T-helper 22 cell (primary cell): ENCODE measurements around the gene PTPN4.
"Not testable (repeated sequence)": the region's sequence is repeated elsewhere in the genome, so short reads cannot be mapped to it uniquely, and the experiment has no call there.

ENCODE experiments used
- DNase-seq: peaks from one replicate; pipeline ENCODE4 v3.0.0-alpha.2; 2020; ENCODE audit warnings: low read depth

Gene PTPN4

DNA sequence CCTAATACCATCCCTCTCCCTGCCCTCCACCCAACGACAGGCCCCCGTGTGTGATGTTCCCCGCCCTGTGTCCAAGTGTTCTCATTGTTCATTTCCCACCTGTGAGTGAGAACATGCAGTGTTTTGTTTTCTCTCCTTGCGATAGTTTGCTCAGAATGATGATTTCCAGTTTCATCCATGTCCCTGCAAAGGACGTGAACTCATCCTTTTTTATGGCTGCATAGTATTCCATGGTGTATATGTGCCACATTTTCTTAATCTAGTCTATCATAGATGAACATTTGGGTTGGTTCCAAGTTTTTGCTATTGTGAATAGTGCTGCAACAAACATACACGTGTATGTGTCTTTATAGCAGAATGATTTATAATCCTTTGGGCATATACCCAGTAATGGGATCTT is 44.7 kb downstream of the PTPN4 start:
- DNase-seq = not testable (repeated sequence)

DNA sequence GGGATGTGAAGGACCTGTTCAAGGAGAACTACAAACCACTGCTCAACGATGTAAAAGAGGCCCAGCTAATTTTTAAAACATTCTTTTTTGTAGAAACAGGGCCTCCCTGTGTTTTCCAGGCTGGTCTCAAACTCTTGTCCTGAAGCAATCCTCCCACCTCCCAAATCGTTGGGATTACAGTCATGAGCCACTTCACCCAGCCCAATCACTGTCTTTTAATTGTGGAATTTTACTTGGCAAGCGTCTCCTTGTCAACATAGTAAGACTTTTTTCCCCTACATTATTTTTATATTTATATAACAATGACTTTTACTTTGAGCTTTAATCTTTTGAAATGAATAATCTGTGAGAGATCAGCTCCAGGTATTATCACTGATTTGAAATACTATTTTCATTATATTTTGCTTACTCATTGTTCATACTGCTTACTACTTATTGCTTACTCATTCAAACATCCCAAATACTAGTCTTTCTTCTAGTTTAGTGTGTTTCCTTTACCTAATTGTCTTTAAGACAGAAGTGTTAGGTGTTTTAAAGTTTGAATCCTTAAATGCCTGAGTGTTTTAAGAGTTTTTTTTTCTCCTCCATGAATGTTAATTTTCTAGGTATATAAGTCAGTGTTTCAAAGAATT is 48.9 kb downstream of the PTPN4 start:
- DNase-seq = no peak

DNA sequence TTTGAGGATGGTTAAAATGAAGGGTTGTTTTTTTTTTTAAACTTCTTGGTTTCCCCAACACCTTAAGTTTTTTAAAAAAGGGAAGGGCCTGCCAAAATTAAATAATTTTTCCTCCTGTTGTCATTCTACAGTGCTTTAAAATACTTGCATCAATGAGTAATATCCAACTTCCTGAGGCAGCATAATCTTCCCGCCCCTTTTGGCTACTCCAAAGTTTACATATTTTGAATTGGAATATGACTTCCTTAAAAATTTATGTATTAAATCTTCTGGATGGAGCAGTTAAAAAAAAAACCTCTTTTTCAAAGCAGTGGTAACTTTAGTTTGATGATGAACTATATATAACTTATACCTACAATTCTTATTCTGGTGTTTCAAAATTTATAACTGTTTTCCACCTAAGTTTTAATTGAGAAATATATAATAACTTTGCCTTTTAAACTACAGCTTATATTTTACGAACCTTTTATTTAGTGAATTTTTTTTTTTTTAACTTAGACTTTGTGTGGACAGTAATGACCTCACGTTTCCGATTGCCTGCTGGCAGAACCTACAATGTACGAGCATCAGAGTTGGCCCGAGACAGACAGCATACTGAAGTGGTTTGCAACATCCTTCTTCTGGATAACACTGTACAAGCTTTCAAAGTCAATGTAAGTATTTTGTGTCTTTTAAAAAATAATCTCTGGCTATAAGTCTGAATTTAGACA is 49.8 kb downstream of the PTPN4 start:
- DNase-seq = no peak

DNA sequence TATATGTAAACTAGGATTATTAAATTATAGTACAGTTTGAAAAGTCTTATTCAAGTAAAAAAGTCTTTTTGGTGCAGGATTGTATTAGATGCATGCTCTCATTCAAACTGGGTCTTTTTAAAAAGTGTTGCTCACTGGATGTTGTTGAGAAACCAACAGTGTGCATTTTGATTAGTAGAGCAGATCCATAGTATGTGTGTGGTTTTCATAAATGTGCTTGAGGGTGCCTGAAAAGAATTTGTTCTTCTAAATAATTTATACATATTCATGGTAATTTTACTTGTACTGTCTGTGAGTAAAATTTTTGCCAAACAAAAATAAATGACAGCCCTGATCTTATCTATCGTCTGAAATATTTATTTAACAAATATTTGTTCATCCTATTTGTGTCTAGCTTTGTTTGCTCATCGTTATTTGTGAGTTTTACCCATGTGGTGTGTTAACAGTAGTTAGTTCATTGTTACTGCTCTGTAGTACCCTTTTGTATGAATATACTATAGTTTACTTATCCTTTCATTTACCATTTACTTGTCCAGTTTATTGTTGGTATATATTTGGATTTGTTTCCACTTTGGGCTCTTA is 50.4 kb downstream of the PTPN4 start:
- DNase-seq = no peak

DNA sequence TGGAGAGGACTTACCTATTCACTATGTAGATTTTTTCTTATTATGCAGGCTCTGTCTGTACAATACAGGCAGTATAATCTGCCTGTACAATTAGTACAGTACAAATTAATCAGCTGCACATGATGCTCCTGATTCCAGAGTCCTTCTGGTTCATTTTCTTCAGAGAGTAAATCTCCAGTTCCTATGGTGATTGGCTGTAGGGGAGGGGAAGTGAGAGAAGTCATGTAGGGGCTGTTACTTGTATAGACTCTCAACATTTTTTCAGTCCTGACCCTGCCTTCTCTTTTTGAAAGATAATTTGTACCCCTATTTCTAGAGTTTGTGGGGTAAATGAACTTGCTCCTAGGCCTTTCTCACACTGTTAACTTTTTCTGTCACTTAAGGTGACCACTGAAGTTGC is 54.5 kb downstream of the PTPN4 start:
- no peak for DNase-seq

DNA sequence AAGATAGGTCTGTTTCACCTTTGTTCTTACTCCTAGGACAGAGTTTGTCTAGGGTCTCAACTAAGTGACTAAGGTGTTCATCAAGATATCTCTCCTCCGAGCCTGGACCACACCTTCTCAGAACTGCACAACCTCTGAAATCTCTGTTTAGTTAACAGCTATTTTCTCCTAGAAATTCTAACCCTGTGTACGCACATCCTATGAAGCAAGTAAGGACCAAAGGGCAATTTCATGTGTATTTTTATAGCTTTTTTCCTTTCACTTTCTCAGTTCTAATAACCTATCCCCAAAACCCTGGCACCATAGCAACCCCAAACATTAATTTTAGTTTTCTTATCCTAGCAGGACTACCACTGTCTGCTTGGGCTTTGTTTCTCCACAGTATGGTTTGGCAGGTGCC is 59.1 kb downstream of the PTPN4 start:
- no peak for DNase-seq

DNA sequence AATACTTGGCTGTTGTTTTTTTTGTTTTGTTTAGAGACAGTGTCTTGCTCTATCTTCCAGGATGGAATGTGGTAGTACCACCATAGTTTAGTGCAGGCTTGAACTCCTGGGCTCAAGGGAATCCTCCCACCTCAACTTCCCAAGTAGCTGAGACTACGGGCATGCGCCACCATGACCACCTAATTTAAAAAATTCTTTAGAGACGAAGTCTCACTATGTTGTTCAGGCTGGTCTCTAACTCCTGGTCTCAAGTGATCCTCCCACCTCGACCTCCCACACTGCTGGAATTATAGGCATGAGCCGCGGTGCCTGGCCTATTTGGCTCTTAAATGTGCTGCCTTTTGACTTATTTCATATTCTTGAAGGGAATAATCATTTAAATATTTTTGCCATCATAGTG is 60.1 kb downstream of the PTPN4 start:
- no peak for DNase-seq

DNA sequence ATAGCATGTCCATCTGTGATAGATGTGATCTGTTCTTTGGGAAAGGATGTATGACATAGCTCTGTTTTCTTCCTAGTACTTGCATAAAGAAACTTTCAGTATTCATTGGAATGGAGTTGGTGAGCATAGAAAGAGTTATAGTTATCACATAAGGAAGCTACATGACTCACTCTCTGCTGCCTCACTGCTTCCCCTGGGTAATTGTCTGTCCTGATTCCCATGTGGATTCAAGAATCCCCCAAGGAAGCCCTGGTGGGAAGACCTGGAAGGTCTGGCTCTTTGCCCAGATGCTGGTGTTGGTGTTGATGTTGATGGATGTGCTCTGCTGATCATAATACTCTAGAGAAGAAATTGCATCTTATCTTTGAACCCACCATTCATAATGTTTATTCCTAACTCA is 60.6 kb downstream of the PTPN4 start:
- no peak for DNase-seq

DNA sequence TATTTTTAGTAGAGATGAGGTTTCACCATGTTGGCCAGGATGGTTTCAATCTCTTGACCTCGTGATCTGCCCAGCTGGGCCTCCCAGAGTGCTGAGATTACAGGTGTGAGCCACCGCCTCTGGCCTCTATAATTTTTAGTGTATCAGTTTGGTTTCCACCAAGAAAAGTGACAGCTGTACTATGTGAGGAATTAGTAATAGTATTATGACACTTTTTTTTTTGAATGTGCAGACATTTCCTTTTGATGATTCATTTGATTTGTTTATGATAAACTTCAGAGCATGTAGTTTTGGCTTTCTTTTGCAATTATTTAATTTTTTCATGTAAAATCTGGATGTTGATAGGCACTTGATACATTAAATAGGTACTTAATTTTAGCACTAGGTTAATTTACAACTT is 61.5 kb downstream of the PTPN4 start:
- DNase-seq = no peak

DNA sequence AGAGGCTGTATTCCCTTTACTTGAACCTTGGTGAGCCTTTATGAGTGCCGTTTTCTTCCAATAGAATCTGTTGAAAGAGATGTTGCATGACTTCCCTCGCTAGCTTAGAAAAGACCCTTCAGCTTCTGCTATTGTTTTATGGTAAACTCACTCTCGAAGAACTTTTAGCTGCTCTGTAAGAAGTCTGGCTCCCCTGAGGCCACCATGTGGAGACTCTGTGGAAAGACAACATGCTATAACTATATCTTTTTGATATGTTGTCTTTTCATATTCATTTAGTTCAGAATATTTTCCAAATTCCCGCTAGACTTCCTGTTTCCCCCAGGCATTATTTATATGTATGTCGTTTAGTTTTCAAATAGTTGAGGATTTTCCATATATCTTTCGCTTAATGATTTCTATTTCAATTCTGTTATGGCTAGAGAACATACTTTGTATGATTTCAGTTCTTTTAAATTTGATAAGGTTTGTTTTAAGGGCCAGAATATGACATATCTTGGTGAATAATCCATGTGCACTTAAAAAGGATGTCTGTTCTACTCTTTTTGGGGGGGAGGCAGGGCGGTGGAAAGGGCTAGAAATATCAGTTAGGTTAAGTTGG is 64.1 kb downstream of the PTPN4 start:
- DNase-seq = no peak

DNA sequence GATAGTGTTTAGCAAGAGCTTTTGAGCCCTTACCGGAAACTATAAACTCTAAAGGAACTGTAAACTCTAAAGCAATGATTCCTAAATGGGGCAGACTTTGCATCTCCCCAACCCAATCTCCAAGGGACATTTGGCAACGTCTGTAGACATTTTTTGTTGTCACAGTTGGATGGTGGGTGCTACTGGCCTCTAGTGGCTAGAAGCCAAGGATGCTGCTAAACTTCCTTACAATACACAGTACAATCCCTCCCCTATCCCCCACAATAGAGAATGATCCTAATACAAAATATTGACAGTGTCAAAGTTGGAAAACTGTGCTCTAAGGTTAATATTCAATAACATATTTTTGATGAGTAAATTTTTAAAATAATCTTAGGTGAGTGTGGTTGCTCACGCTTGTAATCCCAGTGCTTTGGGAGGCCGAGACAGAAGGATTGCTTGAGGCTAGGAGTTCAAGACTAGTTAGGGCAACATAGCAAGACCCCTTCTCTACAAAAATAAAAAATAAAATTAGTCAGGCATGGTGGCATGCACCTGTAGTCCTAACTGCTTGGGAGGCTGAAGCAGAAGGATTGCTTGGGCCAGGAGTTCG is 66.7 kb downstream of the PTPN4 start:
- no peak for DNase-seq

DNA sequence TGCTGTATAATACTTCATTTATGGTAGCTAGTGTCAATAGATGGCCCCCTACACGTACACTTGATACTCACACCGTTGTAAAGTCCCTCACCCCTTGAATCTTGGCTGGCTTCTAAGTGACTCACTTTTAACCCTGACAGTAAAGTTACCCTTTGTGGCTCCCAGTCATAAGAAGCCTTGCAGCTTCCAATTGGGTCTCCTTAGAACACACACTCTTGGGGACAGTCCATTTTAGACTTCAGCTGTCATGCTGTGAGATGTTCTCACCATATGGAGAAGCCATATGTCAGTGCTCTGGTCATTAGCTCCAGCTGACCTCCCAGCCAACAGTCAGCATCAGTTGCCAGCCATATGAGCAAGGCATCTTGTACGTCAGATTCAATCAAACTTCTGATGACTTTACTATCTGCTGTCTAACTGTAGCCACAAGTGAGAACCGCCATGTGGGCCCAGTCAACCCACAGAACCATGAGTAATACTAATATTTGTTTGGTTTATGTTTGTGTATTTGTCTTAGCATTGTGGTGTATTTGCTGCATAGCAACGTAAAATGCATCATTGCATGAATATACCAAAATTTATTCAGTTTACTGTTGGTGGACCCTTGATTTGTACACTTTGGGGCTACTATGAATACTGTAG is 68.3 kb downstream of the PTPN4 start:
- DNase-seq = no peak

DNA sequence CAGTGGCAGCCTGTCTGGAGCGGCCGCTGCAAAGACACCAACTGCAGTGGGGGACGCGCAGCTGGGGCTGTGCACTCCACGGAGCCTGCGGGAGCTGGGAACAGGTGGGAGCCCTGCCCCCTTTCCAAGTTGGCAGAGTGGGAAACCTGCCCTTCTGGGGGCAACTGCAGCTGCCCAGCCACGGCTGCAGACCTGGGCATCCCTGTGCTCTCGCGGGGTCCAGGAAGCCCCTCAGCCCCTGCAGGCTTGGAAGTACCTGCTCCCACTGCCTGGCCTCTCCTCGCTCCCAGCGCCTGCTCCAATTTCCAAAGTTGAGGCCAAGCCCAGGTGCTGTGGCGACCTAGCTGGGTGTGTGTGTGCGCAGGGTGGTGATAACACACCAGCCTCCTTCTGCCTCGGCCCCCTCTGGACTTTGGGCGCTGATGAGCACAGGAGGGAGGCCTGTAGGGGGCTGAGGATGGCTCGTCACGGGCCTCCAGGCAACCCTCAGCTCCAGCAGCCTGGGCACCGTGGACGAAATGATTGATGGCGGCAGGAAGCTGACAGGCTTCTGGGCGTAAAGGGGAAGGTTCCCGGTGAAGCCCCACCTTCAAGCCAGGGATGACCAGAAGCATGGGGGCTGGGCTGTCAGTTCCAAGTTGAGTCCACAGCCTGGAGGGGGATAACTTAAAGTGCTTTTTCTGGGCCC is 76.9 kb downstream of the PTPN4 start:
- DNase-seq = no peak

DNA sequence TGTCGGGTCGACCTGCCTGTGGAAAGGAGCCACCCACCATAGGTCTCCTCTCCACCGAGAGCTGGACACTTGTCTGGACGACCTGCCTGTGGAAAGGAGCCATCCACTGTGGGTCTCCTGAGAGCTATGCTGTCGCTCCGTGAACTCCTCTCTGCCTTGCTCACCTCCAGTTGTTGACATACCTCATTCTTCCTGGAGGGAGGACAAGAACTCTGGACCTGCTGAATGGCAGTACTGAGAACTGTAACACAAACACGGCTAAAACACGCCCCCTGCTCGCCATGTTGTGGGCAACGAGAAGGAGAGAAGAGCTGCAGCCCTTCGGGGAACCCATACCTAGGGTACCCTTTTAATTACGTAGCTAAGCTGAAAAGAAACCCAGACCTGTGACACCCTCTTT is 77.6 kb downstream of the PTPN4 start:
- DNase-seq = no peak

DNA sequence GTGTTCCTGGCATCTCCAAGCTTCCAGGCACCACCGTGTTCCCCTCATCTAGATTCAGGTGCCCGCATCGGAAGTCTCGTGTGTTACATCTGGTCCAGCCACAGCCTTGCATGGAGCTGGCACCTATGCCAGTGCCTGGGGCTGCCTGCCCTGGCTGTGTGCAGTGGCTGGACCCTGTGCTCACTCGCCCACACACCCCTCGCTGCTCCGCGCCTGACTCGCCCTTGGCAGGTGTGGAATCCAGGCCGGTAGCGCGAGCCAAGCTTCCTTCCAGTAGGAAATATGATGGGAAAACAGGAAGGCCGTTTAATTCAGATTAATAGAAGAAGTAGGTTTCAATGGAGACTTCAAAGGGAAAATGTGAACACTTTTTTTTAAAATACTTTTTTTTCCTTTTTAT is 78.0 kb downstream of the PTPN4 start:
- no peak for DNase-seq

DNA sequence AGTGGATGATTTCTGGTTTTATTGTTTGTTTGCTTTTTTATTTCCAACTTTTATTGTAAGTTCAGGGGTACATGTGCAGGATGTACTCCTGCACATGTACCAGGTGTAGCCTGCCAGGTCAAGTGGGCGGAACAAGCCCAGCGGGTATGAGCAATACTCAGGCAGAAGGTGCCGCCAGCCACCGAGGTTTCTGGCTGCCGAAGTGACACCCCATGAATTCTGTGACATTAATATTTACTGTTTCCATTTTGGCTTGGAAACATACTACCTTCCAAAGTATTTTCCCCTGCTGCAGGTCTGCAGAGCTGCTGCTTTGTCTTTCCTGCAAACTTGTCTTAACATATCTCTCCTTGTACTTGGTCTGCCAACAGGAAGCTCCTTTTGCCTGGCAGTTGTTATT is 78.5 kb downstream of the PTPN4 start:
- DNase-seq = no peak

DNA sequence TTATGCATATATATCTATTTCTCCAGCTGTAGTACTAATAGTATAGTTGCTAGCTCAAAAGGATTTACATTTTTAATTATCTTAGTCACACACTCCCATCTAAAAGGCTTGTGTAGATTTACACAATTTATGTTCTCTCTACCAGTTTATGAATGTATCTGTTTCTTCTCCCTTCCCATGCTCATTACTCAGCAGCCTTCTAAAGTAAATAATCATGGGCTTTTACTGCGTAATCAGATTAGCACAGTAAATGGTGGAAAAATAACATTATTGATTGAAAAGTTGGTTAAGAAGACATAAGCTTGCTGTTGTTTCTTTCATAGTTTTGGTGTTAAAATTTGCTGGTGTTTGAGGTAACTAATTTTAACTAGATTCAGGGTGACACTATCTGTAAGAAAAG is 81.8 kb downstream of the PTPN4 start:
- DNase-seq = no peak

DNA sequence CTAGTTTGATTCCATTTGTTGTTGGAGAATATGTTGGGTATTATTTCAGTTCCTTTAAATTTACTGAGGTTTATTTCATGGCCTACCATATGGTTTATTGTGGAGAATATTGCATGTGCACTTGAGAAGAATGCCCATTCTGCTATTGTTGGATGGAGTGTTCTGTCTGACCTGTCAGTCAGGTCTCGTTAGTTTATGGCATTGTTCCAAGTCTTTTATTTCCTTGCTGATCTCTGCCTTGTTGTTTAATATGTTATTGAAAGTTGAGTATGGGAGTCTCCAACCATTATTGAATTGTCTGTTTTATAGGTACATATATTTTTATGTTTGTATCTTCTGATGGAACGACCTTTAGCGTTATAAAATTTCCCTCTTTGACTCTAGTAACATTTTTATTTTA is 86.3 kb downstream of the PTPN4 start:
- no peak for DNase-seq

DNA sequence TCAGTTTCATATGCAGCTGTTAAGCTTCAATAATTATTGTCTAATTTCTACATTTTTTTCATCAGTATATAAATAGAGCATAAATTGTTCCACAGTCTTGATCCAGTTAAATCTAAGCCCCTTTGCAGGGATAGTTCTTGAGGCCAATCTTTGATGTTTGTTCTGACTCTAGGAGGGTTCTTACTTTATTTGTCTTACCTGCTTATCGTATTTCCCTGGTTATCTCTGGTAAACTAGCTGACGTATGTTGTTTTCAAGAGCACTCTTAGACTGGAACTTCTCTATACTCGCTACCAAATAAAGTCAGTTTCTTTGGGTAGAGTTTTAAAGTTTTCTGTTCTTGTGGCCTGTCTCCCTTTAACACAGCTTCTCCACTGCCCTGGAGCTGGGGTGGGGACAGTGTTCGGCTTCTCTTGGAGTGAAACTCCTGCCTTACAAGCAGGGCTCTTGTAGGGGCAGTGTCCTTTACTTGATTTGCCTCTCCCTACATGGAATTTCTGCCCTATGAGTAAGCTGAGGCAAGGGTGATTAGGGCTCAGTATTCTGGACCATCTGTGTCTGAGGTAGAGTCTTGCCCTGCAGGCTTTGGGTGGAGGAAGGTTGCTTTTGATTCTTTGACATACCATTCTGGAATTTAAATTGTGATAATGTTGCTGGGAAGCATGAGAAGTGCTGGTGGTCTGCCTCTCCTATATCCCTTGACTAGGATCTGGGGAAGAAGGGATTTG is 90.3 kb downstream of the PTPN4 start:
- DNase-seq = no peak

DNA sequence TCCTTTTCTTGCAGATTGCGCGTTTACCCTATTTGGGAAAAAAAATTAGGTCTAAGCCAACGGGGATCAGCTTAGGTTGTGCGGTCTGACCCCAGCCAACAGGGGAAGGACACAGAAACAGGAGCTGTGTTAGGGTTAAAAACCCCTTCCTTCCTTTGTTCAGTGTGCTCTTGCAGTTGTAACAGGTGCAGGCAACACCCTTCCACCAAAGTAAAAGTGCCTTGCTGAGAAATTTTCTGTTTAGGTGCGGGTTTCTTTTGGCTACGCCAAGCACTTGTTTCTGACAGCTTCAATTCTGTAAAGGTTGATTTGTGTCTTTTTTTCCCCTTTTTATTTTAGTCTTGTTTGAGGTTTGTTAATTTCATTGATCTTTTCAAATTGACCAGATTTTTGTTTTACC is 92.5 kb downstream of the PTPN4 start:
- DNase-seq = no peak

DNA sequence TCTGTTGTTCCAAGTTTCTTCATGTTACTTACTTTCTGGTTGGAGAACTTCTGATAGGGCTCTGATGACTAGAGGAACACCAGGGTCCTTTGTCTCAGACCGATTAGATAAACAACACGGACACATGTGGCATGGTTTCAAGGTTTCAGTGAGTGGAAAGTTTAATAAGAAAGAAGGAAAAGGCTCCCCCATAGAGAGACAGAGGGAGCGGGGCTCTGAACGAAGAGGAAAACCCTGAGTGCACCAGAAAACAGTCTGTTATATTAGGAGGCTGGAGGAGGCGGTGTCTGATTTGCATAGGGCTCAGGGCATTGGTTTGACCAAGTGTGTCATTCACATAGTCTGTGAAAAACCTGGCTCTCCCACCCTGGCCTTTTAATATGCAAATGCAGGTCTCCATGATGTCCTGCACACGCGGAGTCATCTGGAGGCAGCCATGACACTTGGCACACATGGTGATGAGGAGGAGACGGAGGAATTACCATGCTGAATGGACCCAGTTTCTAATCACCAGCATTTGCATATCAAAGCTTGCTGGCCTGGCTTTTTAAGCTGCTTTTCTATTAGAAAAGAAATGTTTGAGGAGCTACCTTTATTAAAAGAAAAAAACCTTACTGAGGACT is 94.2 kb downstream of the PTPN4 start:
- no peak for DNase-seq
